Measurements from ENCODE around the gene COL8A2.

COL8A2 gene

GRCh38 chr1:36144413-36144812 is 19.4 kb upstream of the COL8A2 start:
- no peak for DNase-seq (ENCODE audit: extremely low read depth, low read depth)
- H3K4me3 ChIP-seq (replicated peaks; ENCODE audit: low read depth, low read length) = no peak overlapping the region
- TF ChIP-seq CTCF (IDR thresholded peaks at IDR 0.05; ENCODE audit: low read depth, low read length, missing control alignments) = no peak

GRCh38 chr1:36143424-36143823 is 18.4 kb upstream of the COL8A2 start:
- TF ChIP-seq CTCF (IDR thresholded peaks at IDR 0.05; ENCODE audit: low read depth, low read length, missing control alignments) = no peak
- no peak for DNase-seq (ENCODE audit: extremely low read depth, low read depth)
- H3K4me3 ChIP-seq (replicated peaks; ENCODE audit: low read depth, low read length) = no peak overlapping the region

- no peak for DNase-seq (ENCODE audit: extremely low read depth, low read depth)
- no peak for TF ChIP-seq CTCF (IDR thresholded peaks at IDR 0.05; ENCODE audit: low read depth, low read length, missing control alignments)
- no peak overlapping the region for H3K4me3 ChIP-seq (replicated peaks; ENCODE audit: low read depth, low read length)
Observed at GRCh38 chr1:36142121-36142520, 17.1 kb upstream of the COL8A2 start.

GRCh38 chr1:36139521-36139920 is 14.5 kb upstream of the COL8A2 start:
- no peak overlapping the region for H3K4me3 ChIP-seq (replicated peaks; ENCODE audit: low read depth, low read length)
- no peak for TF ChIP-seq CTCF (IDR thresholded peaks at IDR 0.05; ENCODE audit: low read depth, low read length, missing control alignments)
- DNase-seq (ENCODE audit: extremely low read depth, low read depth) = no peak

- no peak overlapping the region for H3K4me3 ChIP-seq (replicated peaks; ENCODE audit: low read depth, low read length)
- DNase-seq (ENCODE audit: extremely low read depth, low read depth) = no peak
- no peak for TF ChIP-seq CTCF (IDR thresholded peaks at IDR 0.05; ENCODE audit: low read depth, low read length, missing control alignments)
Observed at GRCh38 chr1:36137776-36138175, 12.8 kb upstream of the COL8A2 start.

GRCh38 chr1:36137226-36137625 is 12.2 kb upstream of the COL8A2 start:
- no peak for DNase-seq (ENCODE audit: extremely low read depth, low read depth)
- TF ChIP-seq CTCF (IDR thresholded peaks at IDR 0.05; ENCODE audit: low read depth, low read length, missing control alignments) = no peak
- no peak overlapping the region for H3K4me3 ChIP-seq (replicated peaks; ENCODE audit: low read depth, low read length)

- DNase-seq (ENCODE audit: extremely low read depth, low read depth) = no peak
- TF ChIP-seq CTCF (IDR thresholded peaks at IDR 0.05; ENCODE audit: low read depth, low read length, missing control alignments) = no peak
- no peak overlapping the region for H3K4me3 ChIP-seq (replicated peaks; ENCODE audit: low read depth, low read length)
Observed at GRCh38 chr1:36136535-36136934, 11.5 kb upstream of the COL8A2 start.

Measured in HFF-Myc (cell line).